GM18508 (cell line): ENCODE data around the gene DOP1B.
A peak's percentile ranks its signal among the peaks of the same experiment; 100 is the strongest.
"Not testable (repeated sequence)": the region's sequence is repeated elsewhere in the genome, so short reads cannot be mapped to it uniquely, and the experiment has no call there.

Source experiments
- ATAC-seq: cut with Tn5 transposase; IDR thresholded peaks from one replicate; pipeline ENCODE4 v1.9.1; 2021; ENCODE audit warnings: moderate number of reproducible peaks; ENCODE audit not compliant: insufficient read depth, unreplicated experiment

DOP1B gene

GRCh38 chr21:36132696-36133095, 23.9 kb upstream of the DOP1B start:
- ATAC-seq = no peak

- ATAC-seq = no peak
Measured at GRCh38 chr21:36134803-36135390, 21.7 kb upstream of the DOP1B start, which contains the start of gene CBR3. Gene CBR3, plus strand, starts transcription at chr21:36135079. Its CDS starts 114 bp downstream, at chr21:36135193.

GRCh38 chr21:36135391-36136102, 21.1 kb upstream of the DOP1B start:
- no peak for ATAC-seq

DNA sequence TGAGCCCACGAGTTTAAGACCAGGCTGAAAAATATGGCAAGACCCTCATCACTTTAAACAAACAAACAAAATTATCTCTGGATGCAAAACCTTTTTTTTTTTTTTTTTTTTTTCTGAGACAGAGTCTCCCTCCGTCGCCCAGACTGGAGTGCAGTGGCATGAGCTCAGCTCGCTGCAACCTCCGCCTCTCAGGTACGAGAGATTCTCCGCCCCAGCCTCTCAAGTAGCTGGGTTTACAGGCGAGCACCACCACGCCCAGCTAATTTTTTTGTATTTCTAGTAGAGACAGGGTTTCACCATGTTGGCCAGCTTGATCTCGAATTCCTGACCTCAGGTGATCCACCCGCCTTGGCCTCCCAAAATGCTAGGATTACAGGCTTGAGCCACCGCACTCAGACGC, 16.8 kb upstream of the DOP1B start:
- ATAC-seq = not testable (repeated sequence)

DNA sequence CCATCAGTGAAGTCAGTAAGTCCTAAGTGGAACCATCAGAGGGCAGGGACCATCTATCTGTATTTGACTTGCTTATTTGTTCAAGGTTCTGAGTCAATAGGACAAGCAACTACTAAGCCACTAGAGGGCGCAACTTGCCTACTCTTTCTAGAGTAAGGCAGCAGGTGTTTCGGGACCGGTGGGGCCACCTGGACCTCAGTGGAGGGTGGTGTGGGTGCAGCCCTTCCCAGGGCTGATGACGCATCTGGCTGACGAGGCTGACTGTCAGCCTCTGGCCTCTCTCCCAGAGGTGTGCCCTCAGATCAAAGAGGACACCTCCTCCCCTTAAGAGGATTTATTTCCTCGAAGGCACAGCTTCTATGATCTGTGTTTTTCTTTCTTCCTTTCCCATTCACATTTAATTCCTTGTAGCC, 15.1 kb upstream of the DOP1B start:
- ATAC-seq = no peak

GRCh38 chr21:36144233-36144632, 12.4 kb upstream of the DOP1B start:
- not testable (repeated sequence) for ATAC-seq

- ATAC-seq = no peak
Measured at GRCh38 chr21:36145259-36145658, 11.4 kb upstream of the DOP1B start.

- no peak for ATAC-seq
Measured at GRCh38 chr21:36147911-36148310, 8.7 kb upstream of the DOP1B start.

GRCh38 chr21:36148886-36149285, 7.7 kb upstream of the DOP1B start:
- no peak for ATAC-seq

DNA sequence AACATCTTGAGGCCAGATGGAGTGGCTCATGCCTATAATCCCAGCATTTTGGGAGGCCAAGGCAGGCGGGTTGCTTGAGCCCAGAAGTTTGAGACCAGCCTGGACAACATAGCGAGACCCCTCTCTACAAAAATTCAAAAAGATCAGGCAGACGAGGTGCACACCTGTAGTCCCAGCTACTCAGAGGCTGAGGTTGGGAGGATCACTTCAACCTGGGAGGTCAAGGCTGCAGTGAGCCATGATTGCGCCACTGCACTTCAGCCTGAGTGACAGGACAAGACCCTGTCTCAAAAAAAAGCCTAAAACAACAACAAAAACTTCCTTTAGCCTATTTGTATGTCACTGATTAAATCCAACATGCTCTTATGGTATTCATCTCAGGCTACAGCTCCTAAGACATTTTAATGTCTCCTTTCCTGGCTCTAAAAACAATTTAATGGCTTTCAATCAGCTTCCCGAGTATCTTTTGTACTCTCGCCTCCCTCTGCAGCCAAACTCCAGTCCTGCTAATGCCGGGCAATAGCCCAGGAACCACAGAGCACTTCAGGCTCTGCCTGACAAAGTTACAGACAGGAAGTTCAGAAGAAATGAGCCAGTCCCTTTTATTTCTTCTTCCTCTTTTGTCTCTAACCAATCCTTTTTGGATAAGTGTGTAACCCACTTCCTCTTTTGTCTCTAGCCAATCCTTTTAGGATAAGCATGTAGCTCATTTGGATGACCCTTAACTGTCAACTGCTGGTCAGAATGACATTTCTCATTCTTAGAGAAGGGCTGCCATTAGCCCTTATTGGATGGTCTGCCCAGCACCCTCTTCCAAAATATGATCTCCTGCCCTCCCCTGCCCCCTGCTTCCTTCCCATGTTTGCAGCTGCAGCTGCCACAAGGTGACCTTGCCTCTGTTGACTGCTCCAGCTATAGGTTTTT, 6.6 kb upstream of the DOP1B start:
- ATAC-seq = peak; percentile 45

GRCh38 chr21:36155603-36156338, 853 bp upstream of the DOP1B start:
- ATAC-seq = no peak

DNA sequence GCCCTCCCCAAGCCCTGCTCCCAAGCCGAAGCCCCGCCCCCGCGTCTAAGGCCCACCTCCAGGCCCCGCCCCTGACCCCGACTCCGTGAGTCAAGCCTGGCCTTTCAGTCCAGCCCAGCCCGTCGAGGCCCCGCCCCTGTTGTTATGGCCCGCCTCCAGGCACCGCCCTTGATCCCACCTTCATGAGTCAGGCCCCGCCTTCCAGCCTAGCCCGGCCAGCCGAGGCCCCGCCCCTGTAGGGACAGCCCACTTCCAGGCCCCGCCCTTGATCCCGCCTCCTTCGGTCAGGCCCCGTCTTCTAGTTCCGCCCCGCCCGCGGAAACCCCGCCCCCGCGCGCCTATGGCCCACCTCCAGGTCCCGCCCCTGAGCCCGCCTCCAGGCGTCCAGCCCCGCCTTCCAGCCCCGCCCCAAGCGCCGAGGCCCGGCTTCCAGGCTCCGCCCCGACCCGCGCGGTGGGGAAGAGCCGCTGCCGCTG, 247 bp upstream of the DOP1B start:
- ATAC-seq = peak; percentile 75

- no peak for ATAC-seq
Measured at GRCh38 chr21:36159356-36159921, 2.8 kb downstream of the DOP1B start.

GRCh38 chr21:36160850-36161178, 4.2 kb downstream of the DOP1B start:
- no peak for ATAC-seq

GRCh38 chr21:36162631-36163030, 6.0 kb downstream of the DOP1B start:
- ATAC-seq = no peak

DNA sequence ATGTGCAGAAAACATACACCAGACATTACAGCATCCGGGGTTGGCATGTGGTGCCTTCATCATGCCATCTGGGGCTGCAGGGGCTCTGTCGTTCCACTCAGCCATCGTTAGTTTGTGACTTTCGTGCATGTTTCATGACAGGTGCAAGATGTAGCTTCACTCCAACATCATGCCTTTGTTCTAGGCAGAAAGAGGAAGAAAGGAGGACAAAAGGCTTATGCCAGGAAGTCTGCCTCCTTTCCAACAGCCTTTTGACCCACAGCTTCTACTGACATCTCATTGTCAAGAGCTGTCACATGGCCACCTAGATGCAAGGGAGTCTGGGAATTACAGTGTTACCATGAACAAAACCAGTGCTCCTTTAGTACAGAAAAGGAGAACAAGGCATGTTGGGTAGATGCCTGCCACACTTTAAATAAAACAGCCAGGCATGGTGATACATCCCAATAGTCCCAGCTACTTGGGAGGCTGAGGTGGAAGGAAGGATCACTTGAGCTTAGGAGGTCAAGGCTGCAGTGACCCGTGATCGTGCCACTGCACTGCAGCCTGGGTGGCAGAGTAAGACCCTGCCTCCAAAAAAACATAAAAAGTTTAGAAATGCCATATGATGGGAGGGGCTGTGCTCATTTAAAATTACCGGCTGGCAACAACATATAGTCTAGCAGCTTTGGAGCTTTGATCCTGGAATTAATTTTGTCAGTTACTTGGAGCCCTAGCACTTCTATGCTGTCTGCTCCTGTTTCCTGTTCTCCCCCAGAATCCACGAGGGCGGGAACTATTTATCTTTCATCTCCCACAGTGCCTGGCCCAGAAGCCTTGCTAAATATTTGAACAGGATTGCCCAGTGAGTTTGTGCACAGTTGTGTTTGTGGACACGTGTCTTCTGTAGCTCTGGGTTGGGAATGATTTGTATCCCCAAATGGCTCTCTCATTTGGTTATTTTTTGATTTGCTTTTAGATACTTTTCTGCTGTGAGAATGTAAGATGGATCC, 7.4 kb downstream of the DOP1B start:
- ATAC-seq = no peak

DNA sequence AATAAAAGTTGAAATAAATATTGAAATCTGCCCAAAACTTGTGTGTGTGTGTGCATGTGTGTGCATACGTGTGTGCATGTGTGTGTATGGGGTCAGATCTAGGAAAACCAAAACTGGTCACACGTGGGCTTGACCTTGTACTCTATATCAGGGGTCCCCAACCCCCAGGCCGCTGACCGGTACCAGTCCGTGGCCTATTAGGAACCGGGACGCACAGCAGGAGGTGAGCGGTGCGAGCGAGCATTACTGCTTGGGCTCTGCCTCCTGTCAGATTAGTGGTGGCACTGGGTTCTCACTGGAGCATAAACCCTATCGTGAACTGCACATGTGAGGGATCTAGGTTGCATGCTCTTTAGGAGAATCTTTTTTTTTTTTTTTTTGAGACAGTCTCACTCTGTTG, 8.7 kb downstream of the DOP1B start:
- ATAC-seq = no peak

GRCh38 chr21:36166705-36167104, 10.1 kb downstream of the DOP1B start:
- no peak for ATAC-seq

DNA sequence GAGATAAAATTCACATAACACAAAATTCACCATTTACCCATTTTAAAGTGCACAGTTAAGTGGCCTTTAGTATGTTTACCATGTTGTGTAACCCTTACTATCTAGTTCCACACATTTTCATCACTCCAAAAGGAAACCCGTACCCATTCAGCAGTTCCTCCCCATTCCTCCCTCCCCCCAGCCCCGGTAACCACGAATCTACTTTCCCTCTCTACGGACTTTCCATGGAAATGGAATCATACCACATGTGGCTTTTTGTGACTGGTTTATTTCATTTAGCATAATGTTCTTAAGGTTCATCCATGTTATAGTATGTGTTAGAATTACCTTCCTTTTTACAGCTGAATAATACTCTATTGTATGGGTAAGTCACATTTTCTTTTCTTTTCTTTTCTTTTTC, 10.9 kb downstream of the DOP1B start:
- ATAC-seq = no peak
